HepG2 (cell line): ENCODE data around the gene PFAS. TPM values are rescaled to one million over a fixed set of nuclear protein-coding genes. Genes with fewer than 3 reads are reported as not detected.

ENCODE experiments used
- AKAP8 ChIP-seq: sonication (generic); formaldehyde crosslinking; IDR thresholded peaks from 2 replicates; pipeline ENCODE4 v1.5.1; 2020; ENCODE audit warnings: mild to moderate bottlenecking, missing genetic modification reagents
- ESRRA ChIP-seq: sonication (generic); formaldehyde crosslinking; IDR thresholded peaks from 2 replicates; pipeline ENCODE4 v1.5.1; 2020; ENCODE audit warnings: mild to moderate bottlenecking, low read depth, missing genetic modification reagents
- FOXP1 ChIP-seq, 2 experiments: fragments of 450-650 bp in 1 of 2; IDR thresholded peaks; 2 replicates each; pipeline ENCODE4 v1.6.1; 2017 to 2018; ENCODE audit warnings: antibody characterized with exemption in 1 of 2
- HNF4G ChIP-seq, 2 experiments: sonication (generic) in 1 of 2; formaldehyde crosslinking in 1 of 2; IDR thresholded peaks; 2 replicates each; pipeline versions ENCODE4 v1.4.0 to v1.6.1; 2011 to 2020; ENCODE audit warnings: borderline replicate concordance in 2 of 2, low read depth in 2 of 2, mild to moderate bottlenecking in 2 of 2, low read length in 1 of 2, missing genetic modification reagents in 1 of 2, moderate library complexity in 1 of 2
- KAT8 ChIP-seq: IDR thresholded peaks from 2 replicates; pipeline ENCODE4 v1.6.1; 2016; ENCODE audit warnings: missing genetic modification reagents, missing compliant biosample characterization
- KDM3A ChIP-seq: IDR thresholded peaks from 2 replicates; pipeline ENCODE4 v1.6.1; 2018; ENCODE audit warnings: low read depth, missing compliant biosample characterization
- KLF16 ChIP-seq, 2 experiments: sonication (generic) in 1 of 2; formaldehyde crosslinking in 1 of 2; IDR thresholded peaks; 2 replicates each; pipeline versions ENCODE4 v1.6.1 to v1.8.0; 2016 to 2023; ENCODE audit warnings: missing genetic modification reagents in 2 of 2, missing compliant biosample characterization in 1 of 2
- LCORL ChIP-seq, 2 experiments: fragments of 450-650 bp in 1 of 2; sonication (generic) in 1 of 2; formaldehyde crosslinking in 1 of 2; IDR thresholded peaks; 2 replicates each; pipeline versions ENCODE4 v1.5.0 to v1.6.1; 2017 to 2020; ENCODE audit warnings: antibody characterized with exemption in 1 of 2, missing genetic modification reagents in 1 of 2
- PHF21A ChIP-seq: sonication (generic); formaldehyde crosslinking; IDR thresholded peaks from 2 replicates; pipeline ENCODE4 v1.5.0; 2020; ENCODE audit warnings: mild to moderate bottlenecking, missing genetic modification reagents
- POLR2AphosphoS2 ChIP-seq: IDR thresholded peaks from 2 replicates; pipeline ENCODE4 v1.6.1; 2011; ENCODE audit warnings: low read depth, low read length, improper control_type of control experiment
- REPIN1 ChIP-seq: sonication (generic); formaldehyde crosslinking; IDR thresholded peaks from 2 replicates; pipeline ENCODE4 v1.8.0; 2022; ENCODE audit warnings: missing genetic modification reagents, low read depth, mild to moderate bottlenecking, borderline replicate concordance
- RFX5 ChIP-seq: IDR thresholded peaks from 2 replicates; pipeline ENCODE4 v1.6.1; 2011; ENCODE audit warnings: low read depth, low read length, improper control_type of control experiment
- SP4 ChIP-seq: sonication (generic); formaldehyde crosslinking; IDR thresholded peaks from 2 replicates; pipeline ENCODE4 v1.8.1; 2023; ENCODE audit warnings: mild to moderate bottlenecking, missing genetic modification reagents
- SSRP1 ChIP-seq: IDR thresholded peaks from 2 replicates; pipeline ENCODE4 v1.6.1; 2016; ENCODE audit warnings: control low read depth
- ZNF44 ChIP-seq: sonication (generic); formaldehyde crosslinking; IDR thresholded peaks from 2 replicates; pipeline ENCODE4 v1.5.1; 2020; ENCODE audit warnings: mild to moderate bottlenecking, missing genetic modification reagents
- ZNF558 ChIP-seq: sonication (generic); formaldehyde crosslinking; IDR thresholded peaks from 2 replicates; pipeline ENCODE4 v1.9.0; 2022; ENCODE audit warnings: mild to moderate bottlenecking, missing genetic modification reagents, borderline replicate concordance
- ZNF616 ChIP-seq: sonication (generic); formaldehyde crosslinking; IDR thresholded peaks from 2 replicates; pipeline ENCODE4 v1.5.0; 2020; ENCODE audit warnings: low read depth, mild to moderate bottlenecking, missing genetic modification reagents
- ZNF674 ChIP-seq: sonication (generic); formaldehyde crosslinking; IDR thresholded peaks from 2 replicates; pipeline ENCODE4 v1.5.0; 2020; ENCODE audit warnings: low read depth, mild to moderate bottlenecking, missing genetic modification reagents
- ZNF780A ChIP-seq: sonication (generic); formaldehyde crosslinking; IDR thresholded peaks from 2 replicates; pipeline ENCODE4 v1.8.0; 2022; ENCODE audit warnings: mild to moderate bottlenecking, missing genetic modification reagents, moderate library complexity
- ZNF891 ChIP-seq: sonication (generic); formaldehyde crosslinking; IDR thresholded peaks from 2 replicates; pipeline ENCODE4 v1.5.0; 2020; ENCODE audit warnings: mild to moderate bottlenecking, missing genetic modification reagents
- polyA plus RNA-seq, 8 experiments: library from polyadenylated mRNA; depleted of rRNA in 3 of 8; stranded (reverse) in 7 of 8; unstranded in 1 of 8; fragments of >200 nt; fragmentation: Illumina TruSeq in 4 of 8; extraction: Trizol in 4 of 8; gene quantifications; 2 replicates each; pipeline versions ENCODE4 v1.2.1 to v1.2.3, GENCODE V29; 2011 to 2016; ENCODE audit warnings: low read depth in 4 of 8, missing spikeins in 1 of 8, mixed read lengths in 1 of 8; ENCODE audit not compliant: insufficient read depth in 1 of 8
- total RNA-seq, 5 experiments: library from RNA; depleted of rRNA; stranded (reverse); fragments of >200 nt; fragmentation: Illumina TruSeq; extraction: Trizol; gene quantifications; 2 replicates each; pipeline ENCODE4 v1.2.3, GENCODE V29; 2016; ENCODE audit warnings: low read depth in 1 of 5
- TF ChIP-seq, protein P1 (sequence below): sonication (generic); formaldehyde crosslinking; IDR thresholded peaks from 2 replicates; pipeline ENCODE4 v1.5.0; 2020; ENCODE audit warnings: missing genetic modification reagents
- TF ChIP-seq, protein P2 (sequence below): sonication (generic); formaldehyde crosslinking; IDR thresholded peaks from 2 replicates; pipeline ENCODE4 v1.4.0; 2020; ENCODE audit warnings: mild to moderate bottlenecking, missing genetic modification reagents
- TF ChIP-seq, protein P3 (sequence below): IDR thresholded peaks from 2 replicates; pipeline ENCODE4 v1.6.1; 2016; ENCODE audit warnings: mild to moderate bottlenecking, missing biosample characterization, missing genetic modification reagents
- TF ChIP-seq, protein P4 (sequence below): sonication (generic); formaldehyde crosslinking; IDR thresholded peaks from 2 replicates; pipeline ENCODE4 v1.8.0; 2022; ENCODE audit warnings: missing genetic modification reagents, mild to moderate bottlenecking, inconsistent platforms, borderline replicate concordance

The PFAS gene
- total and polyA plus RNA-seq, 2 of the 13 experiments (the other 11 are each of a cell fraction or from before 2014, with no cell fraction given): 49.4 to 58.2 TPM

DNA sequence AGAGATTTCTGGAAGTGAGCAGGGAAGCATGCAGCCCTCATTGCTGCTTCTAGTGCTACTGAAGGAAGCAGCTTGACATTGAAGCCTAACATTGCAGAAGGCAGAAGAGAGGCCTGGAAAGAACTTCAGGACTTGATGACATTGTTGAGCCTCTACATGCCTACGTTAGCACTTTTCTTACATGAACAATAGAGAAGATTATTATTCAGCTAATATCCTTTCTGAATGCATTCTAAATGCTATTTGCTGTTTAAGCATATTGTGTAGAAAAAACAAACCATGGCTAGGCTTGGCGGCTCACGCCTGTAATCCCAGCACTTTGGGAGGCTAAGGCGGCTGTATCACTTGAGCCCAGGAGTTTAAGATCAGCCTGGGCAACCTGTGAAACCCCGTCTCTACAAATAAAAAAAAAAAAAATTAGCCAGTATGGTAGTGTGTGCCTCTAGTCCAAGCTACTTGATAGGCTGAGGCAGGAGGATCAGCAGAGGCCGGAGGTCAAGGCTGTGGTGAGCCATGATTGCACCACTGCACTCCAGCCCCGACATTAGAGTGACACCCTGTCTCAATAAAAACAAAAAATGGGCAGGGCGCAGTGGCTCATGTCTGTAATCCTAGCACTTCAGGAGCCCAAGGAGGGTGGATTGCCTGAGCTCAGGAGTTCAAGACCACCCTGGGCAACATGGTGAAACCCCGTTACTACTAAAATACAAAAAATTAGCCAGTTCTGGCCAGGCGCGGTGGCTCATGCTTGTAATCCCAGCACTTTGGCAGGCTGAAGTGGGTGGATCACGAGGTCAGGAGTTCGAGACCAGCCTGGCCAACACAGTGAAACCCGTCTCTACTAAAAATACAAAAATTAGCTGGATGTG, 36.5 kb upstream of the PFAS start (continued):
- TF ChIP-seq PHF21A (CRISPR knock-in tag): peak; percentile 88
- TF ChIP-seq FOXP1 (IDR thresholded peaks at IDR 0.05): no peak
- peak; percentile 46; the same call in 1 of the 2 replicates for TF ChIP-seq FOXP1 (CRISPR knock-in tag; IDR thresholded peaks at IDR 0.05)
- no peak for TF ChIP-seq LCORL (IDR thresholded peaks at IDR 0.05)
- TF ChIP-seq LCORL (CRISPR knock-in tag; IDR thresholded peaks at IDR 0.05): peak; percentile 46
- TF ChIP-seq POLR2AphosphoS2: no peak
- no peak; a peak in 1 of 4 replicates for TF ChIP-seq KLF16 (CRISPR knock-in tag; IDR thresholded peaks at IDR 0.05)
- no peak for TF ChIP-seq KAT8 (CRISPR knock-in tag)
- 0 out of 2 replicates have a peak, but pooled peaks have one; percentile 49 for TF ChIP-seq ESRRA
- TF ChIP-seq, protein P1, sequence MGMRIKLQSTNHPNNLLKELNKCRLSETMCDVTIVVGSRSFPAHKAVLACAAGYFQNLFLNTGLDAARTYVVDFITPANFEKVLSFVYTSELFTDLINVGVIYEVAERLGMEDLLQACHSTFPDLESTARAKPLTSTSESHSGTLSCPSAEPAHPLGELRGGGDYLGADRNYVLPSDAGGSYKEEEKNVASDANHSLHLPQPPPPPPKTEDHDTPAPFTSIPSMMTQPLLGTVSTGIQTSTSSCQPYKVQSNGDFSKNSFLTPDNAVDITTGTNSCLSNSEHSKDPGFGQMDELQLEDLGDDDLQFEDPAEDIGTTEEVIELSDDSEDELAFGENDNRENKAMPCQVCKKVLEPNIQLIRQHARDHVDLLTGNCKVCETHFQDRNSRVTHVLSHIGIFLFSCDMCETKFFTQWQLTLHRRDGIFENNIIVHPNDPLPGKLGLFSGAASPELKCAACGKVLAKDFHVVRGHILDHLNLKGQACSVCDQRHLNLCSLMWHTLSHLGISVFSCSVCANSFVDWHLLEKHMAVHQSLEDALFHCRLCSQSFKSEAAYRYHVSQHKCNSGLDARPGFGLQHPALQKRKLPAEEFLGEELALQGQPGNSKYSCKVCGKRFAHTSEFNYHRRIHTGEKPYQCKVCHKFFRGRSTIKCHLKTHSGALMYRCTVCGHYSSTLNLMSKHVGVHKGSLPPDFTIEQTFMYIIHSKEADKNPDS (CRISPR knock-in tag): no peak
- TF ChIP-seq SP4 (CRISPR knock-in tag): peak; percentile 41; the same call in 1 of the 2 replicates
- no peak for TF ChIP-seq SSRP1 (CRISPR knock-in tag)
- no peak for TF ChIP-seq KDM3A
- TF ChIP-seq AKAP8 (CRISPR knock-in tag): no peak
- no peak for TF ChIP-seq ZNF780A (CRISPR knock-in tag)
- TF ChIP-seq, protein P2, sequence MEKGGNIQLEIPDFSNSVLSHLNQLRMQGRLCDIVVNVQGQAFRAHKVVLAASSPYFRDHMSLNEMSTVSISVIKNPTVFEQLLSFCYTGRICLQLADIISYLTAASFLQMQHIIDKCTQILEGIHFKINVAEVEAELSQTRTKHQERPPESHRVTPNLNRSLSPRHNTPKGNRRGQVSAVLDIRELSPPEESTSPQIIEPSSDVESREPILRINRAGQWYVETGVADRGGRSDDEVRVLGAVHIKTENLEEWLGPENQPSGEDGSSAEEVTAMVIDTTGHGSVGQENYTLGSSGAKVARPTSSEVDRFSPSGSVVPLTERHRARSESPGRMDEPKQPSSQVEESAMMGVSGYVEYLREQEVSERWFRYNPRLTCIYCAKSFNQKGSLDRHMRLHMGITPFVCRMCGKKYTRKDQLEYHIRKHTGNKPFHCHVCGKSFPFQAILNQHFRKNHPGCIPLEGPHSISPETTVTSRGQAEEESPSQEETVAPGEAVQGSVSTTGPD (CRISPR knock-in tag): 0 out of 2 replicates have a peak, but pooled peaks have one; percentile 35
- TF ChIP-seq, protein P3, sequence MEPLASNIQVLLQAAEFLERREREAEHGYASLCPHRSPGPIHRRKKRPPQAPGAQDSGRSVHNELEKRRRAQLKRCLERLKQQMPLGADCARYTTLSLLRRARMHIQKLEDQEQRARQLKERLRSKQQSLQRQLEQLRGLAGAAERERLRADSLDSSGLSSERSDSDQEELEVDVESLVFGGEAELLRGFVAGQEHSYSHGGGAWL (CRISPR knock-in tag): no peak
- no peak for TF ChIP-seq ZNF44 (CRISPR knock-in tag)
- no peak for TF ChIP-seq ZNF616 (CRISPR knock-in tag)
- TF ChIP-seq REPIN1 (CRISPR knock-in tag): no peak
- no peak for TF ChIP-seq ZNF891 (CRISPR knock-in tag)
- TF ChIP-seq, protein P4, sequence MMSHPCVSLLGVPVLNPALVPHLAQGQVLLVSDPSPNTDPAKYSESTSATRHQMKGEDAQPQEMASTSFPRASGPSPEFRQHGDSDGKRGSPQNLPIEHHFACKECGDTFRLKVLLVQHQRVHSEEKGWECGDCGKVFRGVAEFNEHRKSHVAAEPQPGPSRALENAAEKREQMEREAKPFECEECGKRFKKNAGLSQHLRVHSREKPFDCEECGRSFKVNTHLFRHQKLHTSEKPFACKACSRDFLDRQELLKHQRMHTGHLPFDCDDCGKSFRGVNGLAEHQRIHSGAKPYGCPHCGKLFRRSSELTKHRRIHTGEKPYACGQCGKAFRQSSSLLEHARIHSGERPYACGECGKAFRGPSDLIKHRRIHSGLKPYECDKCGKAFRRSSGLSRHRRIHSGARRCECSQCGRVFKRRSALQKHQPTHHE (CRISPR knock-in tag): 0 out of 2 replicates have a peak, but pooled peaks have one; percentile 2
- no peak for TF ChIP-seq ZNF674 (CRISPR knock-in tag)
- TF ChIP-seq ZNF558: no peak
- no peak for TF ChIP-seq RFX5
- TF ChIP-seq HNF4G (IDR thresholded peaks at IDR 0.05; ENCODE audit: borderline replicate concordance, low read depth, low read length): peak; percentile 37; the same call in 1 of the 2 replicates
- 0 out of 2 replicates have a peak, but pooled peaks have one; percentile 29 for TF ChIP-seq HNF4G (CRISPR knock-in tag; IDR thresholded peaks at IDR 0.05; ENCODE audit: borderline replicate concordance, low read depth)
